Skeletal muscle cell (primary cell): ENCODE data around the gene ITIH4.
A peak's percentile ranks its signal among the peaks of the same experiment; 100 is the strongest.

Experiments used
- DNase-seq: peaks from one replicate; pipeline ENCODE4 v3.0.0-alpha.2; 2010; ENCODE audit warnings: low read depth
- H3K4me3 ChIP-seq: 2 replicates; pipeline ENCODE4 v1.5.1; 2011; ENCODE audit warnings: low read depth, mild to moderate bottlenecking, control low read depth, low read length, moderate library complexity

ITIH4 gene

DNA sequence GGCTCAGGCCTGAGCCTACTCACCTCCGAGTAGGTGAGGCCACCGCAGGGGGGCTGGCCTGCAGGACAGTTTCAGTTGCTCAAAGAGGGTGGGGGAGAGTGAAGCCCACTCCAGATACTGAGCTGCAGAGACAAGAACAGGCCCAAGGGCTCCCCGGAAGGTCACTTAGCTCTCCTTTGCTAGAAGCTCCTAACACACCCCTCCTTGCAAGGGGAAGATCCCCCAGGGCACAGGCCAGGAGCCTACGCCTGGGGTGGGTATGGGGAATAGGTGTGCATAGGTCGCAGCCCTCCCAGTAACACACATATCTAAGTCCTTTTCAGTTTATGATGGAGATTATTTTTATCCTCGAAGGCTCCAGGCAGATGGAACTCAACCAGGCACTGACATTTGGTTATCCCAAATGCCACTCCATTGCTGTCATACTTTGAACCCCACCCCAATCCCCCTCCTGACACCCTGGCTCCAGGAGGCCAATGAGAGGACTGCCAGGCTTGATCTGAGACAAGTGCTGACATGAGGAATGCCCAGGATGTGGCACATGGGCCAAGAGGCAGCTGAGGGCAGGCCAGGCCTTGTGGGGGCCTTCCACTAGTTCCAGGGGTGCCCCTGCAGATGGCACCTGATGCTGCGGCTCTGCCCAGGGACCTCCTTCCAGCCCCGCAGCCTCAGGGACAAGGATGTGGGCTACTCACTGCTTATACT, 5.4 kb upstream of the ITIH4 start:
- no peak for DNase-seq
- H3K4me3 ChIP-seq = no peak overlapping the region

- peak; percentile 19 for DNase-seq
- H3K4me3 ChIP-seq = no peak within 1 kb of the TSS
Observed at GRCh38 chr3:52834871-52835501, 4.5 kb upstream of the ITIH4 start, which contains the start of gene MUSTN1. Gene MUSTN1, minus strand, starts transcription at chr3:52835019. Its CDS starts 71 bp downstream, at chr3:52834948.

GRCh38 chr3:52833202-52833601, 2.7 kb upstream of the ITIH4 start:
- DNase-seq = no peak

DNA sequence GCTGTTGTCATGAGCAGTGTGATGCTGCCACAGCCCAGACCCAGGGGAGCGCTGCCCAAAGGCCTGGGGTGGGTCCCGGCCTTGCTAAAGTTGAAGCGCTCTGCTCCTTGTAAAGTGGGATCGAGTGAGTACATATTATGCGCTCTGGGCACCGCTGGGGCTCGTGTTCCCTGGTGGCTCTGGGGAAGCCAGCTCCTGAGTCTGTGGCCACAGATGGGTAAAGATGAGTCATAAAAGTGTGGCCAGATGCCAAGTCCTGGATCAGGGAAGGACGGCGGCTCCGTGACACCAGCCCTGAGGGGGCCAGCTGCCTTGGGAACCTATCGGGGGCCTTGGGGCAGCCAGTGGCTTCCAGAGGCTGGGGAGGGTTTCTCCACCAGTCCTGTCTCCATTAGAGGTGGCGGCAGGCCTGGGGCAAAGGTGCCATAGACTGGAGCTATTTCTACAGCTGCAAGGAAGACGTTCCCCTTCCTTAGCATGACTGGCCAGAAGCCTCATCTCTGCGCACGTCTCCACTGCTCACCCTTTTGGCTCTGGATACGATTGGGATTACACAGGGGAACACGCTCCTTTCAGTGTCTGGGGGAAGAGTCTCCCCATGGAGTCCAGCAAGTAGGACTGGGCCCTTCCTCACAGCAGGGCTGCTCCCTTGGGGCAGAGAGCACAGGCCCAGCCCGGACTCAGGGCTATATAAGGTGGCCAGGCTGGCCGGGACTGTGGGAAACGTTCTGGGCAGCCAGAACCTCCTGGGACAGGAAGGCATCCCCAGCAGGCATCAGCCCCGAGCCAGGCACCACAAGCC, 1.2 kb upstream of the ITIH4 start:
- peak; percentile 48 for DNase-seq

More at GRCh38 chr3:52833202-52833601, 2.7 kb upstream of the ITIH4 start:
- no peak overlapping the region for H3K4me3 ChIP-seq

GRCh38 chr3:52829906-52830463, 487 bp downstream of the ITIH4 start:
- DNase-seq = no peak
- no peak overlapping the region for H3K4me3 ChIP-seq

More for the DNA sequence above, 1.2 kb upstream of the ITIH4 start:
- no peak overlapping the region for H3K4me3 ChIP-seq

DNA sequence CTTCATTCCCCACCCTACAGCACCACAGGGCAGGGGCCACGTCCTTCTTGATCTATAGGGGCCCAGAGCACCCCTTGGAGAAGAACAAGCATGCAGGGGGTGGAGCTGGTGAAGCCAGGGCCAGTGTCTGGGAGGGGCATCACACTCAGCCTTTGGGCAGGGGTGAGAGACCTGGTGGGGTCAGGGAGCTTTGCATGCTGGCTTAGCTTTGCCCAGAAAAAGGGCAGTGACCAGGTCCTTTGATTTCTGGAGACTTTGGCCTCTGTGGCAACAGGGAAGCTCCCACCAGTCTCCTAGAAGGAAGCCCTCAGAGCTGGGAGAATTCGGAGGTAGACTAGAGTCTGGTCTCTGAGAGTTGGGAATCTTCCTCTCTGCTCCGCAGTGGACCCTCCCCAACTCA, 990 bp downstream of the ITIH4 start:
- H3K4me3 ChIP-seq = no peak overlapping the region
- no peak for DNase-seq

GRCh38 chr3:52827866-52828376, 2.6 kb downstream of the ITIH4 start:
- DNase-seq = no peak
- no peak overlapping the region for H3K4me3 ChIP-seq

- DNase-seq = no peak
- H3K4me3 ChIP-seq = no peak overlapping the region
Observed at GRCh38 chr3:52827441-52827840, 3.0 kb downstream of the ITIH4 start.

DNA sequence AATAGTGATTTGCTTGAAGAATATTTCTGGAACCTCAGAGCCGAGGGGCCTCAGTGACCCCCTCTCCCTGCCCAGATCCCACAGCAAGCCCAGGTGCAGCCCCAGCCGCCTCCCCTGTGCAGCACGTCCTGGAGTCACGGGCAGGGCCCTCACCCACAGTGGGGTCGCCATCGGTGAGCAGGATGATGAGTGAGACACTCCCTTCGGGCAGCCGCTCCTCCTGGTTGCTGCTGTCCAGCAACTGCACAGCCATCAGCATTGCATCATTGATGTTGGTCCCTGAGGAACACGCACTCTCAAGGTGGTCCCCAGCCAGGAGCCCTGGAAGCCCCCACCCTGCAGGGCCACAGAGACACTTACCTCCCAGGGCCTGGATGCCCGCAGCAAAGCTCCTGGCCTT, 6.4 kb downstream of the ITIH4 start:
- no peak overlapping the region for H3K4me3 ChIP-seq
- DNase-seq = no peak

DNA sequence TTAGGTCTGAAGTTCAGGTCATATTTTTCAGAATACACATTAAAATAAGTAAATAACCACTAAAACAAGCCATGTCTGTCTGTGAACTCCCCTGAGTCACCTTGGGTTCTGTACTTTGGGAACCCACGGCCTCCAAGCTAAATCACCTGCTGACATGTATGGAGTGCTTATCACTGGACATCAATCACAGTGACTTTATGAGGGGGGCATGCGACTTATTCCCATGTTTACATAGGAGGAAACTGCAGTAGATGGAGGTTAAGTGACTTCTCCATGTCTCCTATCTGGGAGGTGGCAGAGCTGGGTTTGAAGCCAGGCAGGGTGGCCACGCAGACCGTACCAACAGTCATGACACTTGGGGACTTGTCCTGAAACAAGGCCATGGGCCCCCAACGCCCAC, 8.1 kb downstream of the ITIH4 start:
- no peak for DNase-seq
- H3K4me3 ChIP-seq = no peak overlapping the region

- H3K4me3 ChIP-seq = no peak overlapping the region
- no peak for DNase-seq
Observed at GRCh38 chr3:52820736-52821135, 9.7 kb downstream of the ITIH4 start.

- H3K4me3 ChIP-seq = no peak overlapping the region
- DNase-seq = no peak
Observed at GRCh38 chr3:52819936-52820335, 10.5 kb downstream of the ITIH4 start.

- no peak for DNase-seq
- H3K4me3 ChIP-seq = no peak overlapping the region
Observed at GRCh38 chr3:52817860-52818259, 12.6 kb downstream of the ITIH4 start.

DNA sequence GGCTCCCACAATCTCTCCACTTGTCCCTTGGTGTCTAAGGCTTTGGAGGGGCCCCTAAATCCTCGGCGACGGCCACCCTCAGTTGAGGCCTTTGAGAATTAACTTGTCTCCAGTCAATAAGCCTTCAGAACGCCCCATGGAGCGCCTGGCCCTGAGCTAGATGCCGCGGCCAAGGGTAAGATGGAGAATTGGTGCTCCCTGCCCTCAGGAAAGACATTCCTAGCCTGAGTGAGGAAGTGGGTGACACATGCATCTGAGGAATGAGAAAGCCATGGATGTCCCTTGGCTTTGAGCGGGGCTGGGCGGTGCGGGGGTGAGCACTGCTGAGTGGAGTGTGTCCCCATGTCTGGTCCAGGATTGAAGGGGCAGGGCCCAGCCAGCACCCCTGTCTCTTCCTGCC, 13.3 kb downstream of the ITIH4 start:
- no peak overlapping the region for H3K4me3 ChIP-seq
- DNase-seq = no peak

GRCh38 chr3:52816654-52817053, 13.8 kb downstream of the ITIH4 start:
- H3K4me3 ChIP-seq = no peak overlapping the region
- DNase-seq = no peak

GRCh38 chr3:52816199-52816598, 14.3 kb downstream of the ITIH4 start:
- DNase-seq = no peak
- H3K4me3 ChIP-seq = no peak overlapping the region

- DNase-seq = no peak
- no peak overlapping the region for H3K4me3 ChIP-seq
Observed at GRCh38 chr3:52813810-52814209, 16.7 kb downstream of the ITIH4 start.

- no peak for DNase-seq
- H3K4me3 ChIP-seq = no peak overlapping the region
Observed at GRCh38 chr3:52811452-52812011, 18.9 kb downstream of the ITIH4 start.

- no peak for DNase-seq
- no peak overlapping the region for H3K4me3 ChIP-seq
Observed at GRCh38 chr3:52810923-52811322, 19.5 kb downstream of the ITIH4 start.
